GM12878 (cell line): Measurements from ENCODE around the gene DACH1. TPM values are rescaled to one million over a fixed set of nuclear protein-coding genes. Genes with fewer than 3 reads are reported as not detected.

Source experiments
- ATAC-seq: fragments of 200-7000 bp; cut with Tn5 transposase; 3 replicates; pipeline ENCODE4 v1.9.1; 2020; ENCODE audit warnings: mild to moderate bottlenecking, moderate library complexity
- BruUV-seq: library from RNA; stranded (reverse); fragments of 400-500 nt; replicated peaks from 2 replicates; lab custom pipeline; 2021; lab: Mats Ljungman, UMichigan
- CTCF ChIA-PET: fragments of 300-600 bp; sonication (Branson Sonifier 250); formaldehyde crosslinking; extraction: SDS; loops from one replicate; lab custom pipeline; 2021; ENCODE audit warnings: inconsistent platforms; lab: Yijun Ruan, JAX
- POLR2A ChIA-PET: fragments of 350-600 bp; formaldehyde crosslinking; extraction: SDS; loops from one replicate; lab custom pipeline; 2021; ENCODE audit warnings: inconsistent platforms; lab: Charles Lee
- RAD21 ChIA-PET: fragments of 300-600 bp; sonication (Branson Sonifier 250); formaldehyde crosslinking; loops from one replicate; lab custom pipeline; 2023; ENCODE audit warnings: antibody characterized with exemption; ENCODE audit not compliant: unreplicated experiment; lab: Charles Lee
- SMC1A ChIA-PET: fragments of 300-600 bp; sonication (Branson Sonifier 250); formaldehyde crosslinking; loops from one replicate; lab custom pipeline; 2023; ENCODE audit not compliant: unreplicated experiment, uncharacterized antibody; lab: Charles Lee
- DNase-seq: peaks from one replicate; pipeline ENCODE4 v3.0.0-alpha.2; 2011; ENCODE audit warnings: low read depth, low spot score
- FAIRE-seq: peaks from 3 replicates; lab custom pipeline; 2011; peaks lifted over from hg19 to GRCh38; lab: Jason Lieb, UNC
- H2AFZ ChIP-seq: 2 replicates; pipeline ENCODE4 v1.6.0; 2011; ENCODE audit warnings: low read depth, low read length, control low read depth; ENCODE audit not compliant: control insufficient read depth
- H3K27ac ChIP-seq: 2 replicates; pipeline ENCODE4 v1.5.1; 2011; ENCODE audit warnings: control low read depth; ENCODE audit not compliant: control insufficient read depth, insufficient read depth
- H3K27me3 ChIP-seq, 2 experiments: replicated peaks in 1 of 2; 2 replicates each; pipeline versions ENCODE4 v1.6.0 to v1.6.1; 2011; ENCODE audit warnings: low read length in 1 of 2; ENCODE audit not compliant: control insufficient read depth in 2 of 2, insufficient read depth in 2 of 2
- H3K36me3 ChIP-seq, 2 experiments: 2 replicates each; pipeline ENCODE4 v1.5.1; 2011; ENCODE audit warnings: low read length in 1 of 2; ENCODE audit not compliant: control insufficient read depth in 2 of 2, insufficient read depth in 2 of 2
- H3K4me1 ChIP-seq: 2 replicates; pipeline ENCODE4 v1.6.1; 2011; ENCODE audit warnings: mild to moderate bottlenecking, low read length, moderate library complexity, mixed read lengths; ENCODE audit not compliant: control insufficient read depth, insufficient read depth
- H3K4me2 ChIP-seq: 2 replicates; pipeline ENCODE4 v1.6.0; 2011; ENCODE audit warnings: control low read depth; ENCODE audit not compliant: control insufficient read depth, insufficient read depth
- H3K4me3 ChIP-seq: fragments of 200-600 bp; sonication (generic); 2 replicates; pipeline ENCODE4 v1.5.1; 2016
- H3K79me2 ChIP-seq: 2 replicates; pipeline ENCODE4 v1.6.0; 2011; ENCODE audit warnings: low read length; ENCODE audit not compliant: control insufficient read depth, insufficient read depth
- H3K9ac ChIP-seq: 2 replicates; pipeline ENCODE4 v1.8.0; 2011; ENCODE audit warnings: low read length, control low read depth, mixed read lengths; ENCODE audit not compliant: control insufficient read depth, insufficient read depth
- H3K9me3 ChIP-seq: replicated peaks from 3 replicates; pipeline ENCODE4 v1.5.1; 2011; ENCODE audit warnings: mild to moderate bottlenecking, low read length; ENCODE audit not compliant: control insufficient read depth, insufficient read depth
- H4K20me1 ChIP-seq: 2 replicates; pipeline ENCODE4 v1.6.0; 2011; ENCODE audit not compliant: control insufficient read depth, insufficient read depth
- ETV6 ChIP-seq, 2 experiments: fragments of 450-650 bp in 1 of 2; IDR thresholded peaks in 1 of 2; conservative IDR thresholded peaks in 1 of 2; 2 replicates each; pipeline ENCODE4 v1.6.1; 2014; ENCODE audit warnings: antibody characterized with exemption in 1 of 2, borderline replicate concordance in 1 of 2, low read depth in 1 of 2, mild to moderate bottlenecking in 1 of 2, moderate library complexity in 1 of 2
- HDAC2 ChIP-seq: fragments of 200-600 bp; sonication (generic); IDR thresholded peaks from 2 replicates; pipeline ENCODE4 v1.6.1; 2017
- IKZF2 ChIP-seq, 2 experiments: fragments of 450-650 bp; IDR thresholded peaks; 2 replicates each; pipeline ENCODE4 v1.6.1; 2017; ENCODE audit warnings: mild to moderate bottlenecking in 2 of 2, moderate library complexity in 2 of 2
- MYB ChIP-seq: fragments of 150-350 bp; IDR thresholded peaks from 2 replicates; pipeline ENCODE4 v1.6.1; 2014; ENCODE audit warnings: mild to moderate bottlenecking, low read depth, low read length, borderline replicate concordance
- MYC ChIP-seq: IDR thresholded peaks from 2 replicates; pipeline ENCODE4 v1.6.1; 2011; ENCODE audit warnings: mild to moderate bottlenecking, low read length, moderate library complexity, inconsistent platforms; ENCODE audit not compliant: insufficient read depth, insufficient replicate concordance, insufficient read length, severe bottlenecking
- NR2C2 ChIP-seq: IDR thresholded peaks from 2 replicates; pipeline ENCODE4 v1.6.1; 2011; ENCODE audit warnings: borderline replicate concordance, low read depth; ENCODE audit not compliant: control insufficient read depth, insufficient read length
- NR2F1 ChIP-seq: fragments of 450-650 bp; conservative IDR thresholded peaks from 2 replicates; pipeline ENCODE4 v1.6.1; 2017; ENCODE audit warnings: mild to moderate bottlenecking
- NRF1 ChIP-seq: conservative IDR thresholded peaks from 2 replicates; pipeline ENCODE4 v1.6.1; 2011; ENCODE audit warnings: mild to moderate bottlenecking, low read depth, low read length, improper control_type of control experiment
- PAX8 ChIP-seq: fragments of 450-650 bp; IDR thresholded peaks from 2 replicates; pipeline ENCODE4 v1.6.1; 2017; ENCODE audit warnings: mild to moderate bottlenecking, moderate library complexity
- POLR2AphosphoS2 ChIP-seq: IDR thresholded peaks from 2 replicates; pipeline ENCODE4 v1.6.1; 2011; ENCODE audit warnings: low read depth, mild to moderate bottlenecking, low read length, improper control_type of control experiment, moderate library complexity
- RB1 ChIP-seq: fragments of 450-650 bp; formaldehyde crosslinking; IDR thresholded peaks from 2 replicates; pipeline ENCODE4 v1.6.1; 2017; ENCODE audit warnings: mild to moderate bottlenecking, borderline replicate concordance
- SMC3 ChIP-seq: IDR thresholded peaks from 2 replicates; pipeline ENCODE4 v1.6.1; 2011; ENCODE audit warnings: low read length, improper control_type of control experiment, borderline replicate concordance
- TAF1 ChIP-seq: IDR thresholded peaks from 2 replicates; pipeline ENCODE4 v1.6.1; 2011; ENCODE audit warnings: mild to moderate bottlenecking, low read depth, low read length, borderline replicate concordance
- TCF7 ChIP-seq: IDR thresholded peaks from 2 replicates; pipeline ENCODE4 v1.6.1; 2014; ENCODE audit warnings: antibody characterized with exemption, borderline replicate concordance
- ZNF207 ChIP-seq: fragments of 450-650 bp; IDR thresholded peaks from 2 replicates; pipeline ENCODE4 v1.6.1; 2014; ENCODE audit warnings: antibody characterized with exemption, mild to moderate bottlenecking, borderline replicate concordance
- WGBS: methylation state at CpG from one replicate; pipeline ENCODE4 v1.1.6; 2016; ENCODE audit warnings: low lambda C conversion rate; ENCODE audit not compliant: insufficient replicate concordance, insufficient coverage; ENCODE audit errors: missing lambda C conversion rate; 5-methylcytosine and 5-hydroxymethylcytosine counted together
- in situ Hi-C: fragments of 300-500 bp; cut with MboI; formaldehyde crosslinking; loops from 9 replicates; pipeline ENCODE4 v1.14.3; 2018; ENCODE audit warnings: mixed read lengths
- intact Hi-C: fragments of 100-400 bp; cut with micrococcal nuclease; formaldehyde crosslinking; loops from one replicate; pipeline ENCODE4 v1.14.2; 2022; ENCODE audit not compliant: unreplicated experiment
- polyA plus RNA-seq, 11 experiments: library from polyadenylated mRNA; depleted of rRNA in 4 of 11; unstranded in 6 of 11; stranded (reverse) in 5 of 11; fragments of >200 nt; fragmentation: Nextera tagmentation in 4 of 11; fragmentation: Illumina TruSeq in 1 of 11; extraction: Ambion mirVana in 4 of 11; extraction: Trizol in 1 of 11; gene quantifications; 1 replicate in 1 of 11; 2 replicates in 10 of 11; pipeline versions ENCODE4 v1.2.1 to v1.2.3, GENCODE V29; 2011 to 2016; ENCODE audit warnings: inconsistent platforms in 2 of 11, missing spikeins in 2 of 11, low read depth in 1 of 11
- total RNA-seq, 4 experiments: library from RNA; depleted of rRNA in 3 of 4; stranded (reverse); fragments of >200 nt in 3 of 4; fragmentation: Illumina TruSeq in 1 of 4; extraction: Trizol in 1 of 4; gene quantifications; 2 replicates each; pipeline versions ENCODE4 v1.2.1 to v1.2.3, GENCODE V29; 2013 to 2021
- TF ChIP-seq, protein P1 (sequence below): fragments of 450-650 bp; IDR thresholded peaks from 2 replicates; pipeline ENCODE4 v1.6.1; 2016; ENCODE audit warnings: mild to moderate bottlenecking
- TF ChIP-seq, protein P2 (sequence below): IDR thresholded peaks from 2 replicates; pipeline ENCODE4 v1.6.1; 2012; ENCODE audit warnings: mild to moderate bottlenecking, low read depth, low read length
- TF ChIP-seq, protein P3 (sequence below): fragments of 450-650 bp; IDR thresholded peaks from 2 replicates; pipeline ENCODE4 v1.6.1; 2017; ENCODE audit warnings: mild to moderate bottlenecking, low read depth, inconsistent platforms; ENCODE audit not compliant: poor library complexity, severe bottlenecking
- TF ChIP-seq, protein P4 (sequence below): IDR thresholded peaks from 2 replicates; pipeline ENCODE4 v1.6.1; 2012; ENCODE audit warnings: low read depth, low read length, improper control_type of control experiment

Gene DACH1
- total and polyA plus RNA-seq, 10 of the 15 experiments (the other 5 are each of a cell fraction or from before 2014, with no cell fraction given): 0.05 TPM; not detected in 9

DNA sequence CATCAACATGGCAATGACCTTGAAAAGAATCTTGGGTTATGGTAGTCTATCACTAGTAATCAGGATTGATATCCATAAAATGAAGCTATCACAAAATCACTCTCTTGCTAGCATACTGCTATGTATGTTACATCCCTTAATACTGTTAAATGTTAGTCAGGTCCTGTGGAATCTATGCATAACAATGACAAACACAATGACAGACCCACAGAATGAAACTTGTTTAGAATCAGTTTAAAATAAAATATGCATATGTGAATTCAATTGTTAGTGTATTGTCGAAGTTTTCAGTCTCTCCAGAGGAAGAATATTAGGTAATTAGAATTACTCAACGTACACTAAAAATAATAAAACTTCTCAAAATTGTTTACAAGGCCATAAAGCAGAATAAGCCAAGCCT is 137.6 kb downstream of the DACH1 start:
- ChIA-PET RAD21 (no interaction called here), POLR2A (no interaction called here), SMC1A (no interaction called here), CTCF (no interaction called here)
- H3K4me2 ChIP-seq: no peak overlapping the region
- in situ Hi-C loops: no loop called here
- no peaks in the 10 kb centered on the region for H3K4me1 ChIP-seq
- 0% methylated on average over 2 of the region's 2 CpGs for WGBS
- H3K4me3 ChIP-seq: no peak overlapping the region
- intact Hi-C loops: no loop called here
- H3K27me3 ChIP-seq: no peaks in the 10 kb centered on the region
- no peak for ATAC-seq
- no peak overlapping the region for H2AFZ ChIP-seq
- BruUV-seq: no TSS peak
- no peak for FAIRE-seq
- H4K20me1 ChIP-seq: no peaks in the 10 kb centered on the region
- DNase-seq: no peak
- no peak overlapping the region for H3K9ac ChIP-seq
- H3K27ac ChIP-seq: no peak overlapping the region
- no peaks in the 10 kb centered on the region for H3K9me3 ChIP-seq
- no peaks in the 10 kb centered on the region for H3K79me2 ChIP-seq
- H3K36me3 ChIP-seq: no peaks in the 10 kb centered on the region
- TF ChIP-seq POLR2AphosphoS2 (no peak), NRF1 (no peak), RB1 (no peak), ZNF207 (no peak), HDAC2 (no peak), NR2F1 (no peak), TAF1 (no peak), SMC3 (no peak), MYB (no peak), PAX8 (no peak), IKZF2 (IDR thresholded peaks at IDR 0.05) (no peak), NR2C2 (no peak), TCF7 (no peak), ETV6 (conservative IDR thresholded peaks at IDR 0.05 in 1 of 2, IDR thresholded peaks at IDR 0.05 in 1 of 2; ENCODE audit: borderline replicate concordance in 1 of 2, low read depth in 1 of 2) (no peak), MYC (no peak)
- TF ChIP-seq, protein P1, sequence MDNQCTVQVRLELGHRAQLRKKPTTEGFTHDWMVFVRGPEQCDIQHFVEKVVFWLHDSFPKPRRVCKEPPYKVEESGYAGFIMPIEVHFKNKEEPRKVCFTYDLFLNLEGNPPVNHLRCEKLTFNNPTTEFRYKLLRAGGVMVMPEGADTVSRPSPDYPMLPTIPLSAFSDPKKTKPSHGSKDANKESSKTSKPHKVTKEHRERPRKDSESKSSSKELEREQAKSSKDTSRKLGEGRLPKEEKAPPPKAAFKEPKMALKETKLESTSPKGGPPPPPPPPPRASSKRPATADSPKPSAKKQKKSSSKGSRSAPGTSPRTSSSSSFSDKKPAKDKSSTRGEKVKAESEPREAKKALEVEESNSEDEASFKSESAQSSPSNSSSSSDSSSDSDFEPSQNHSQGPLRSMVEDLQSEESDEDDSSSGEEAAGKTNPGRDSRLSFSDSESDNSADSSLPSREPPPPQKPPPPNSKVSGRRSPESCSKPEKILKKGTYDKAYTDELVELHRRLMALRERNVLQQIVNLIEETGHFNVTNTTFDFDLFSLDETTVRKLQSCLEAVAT: no peak
- TF ChIP-seq, protein P2, sequence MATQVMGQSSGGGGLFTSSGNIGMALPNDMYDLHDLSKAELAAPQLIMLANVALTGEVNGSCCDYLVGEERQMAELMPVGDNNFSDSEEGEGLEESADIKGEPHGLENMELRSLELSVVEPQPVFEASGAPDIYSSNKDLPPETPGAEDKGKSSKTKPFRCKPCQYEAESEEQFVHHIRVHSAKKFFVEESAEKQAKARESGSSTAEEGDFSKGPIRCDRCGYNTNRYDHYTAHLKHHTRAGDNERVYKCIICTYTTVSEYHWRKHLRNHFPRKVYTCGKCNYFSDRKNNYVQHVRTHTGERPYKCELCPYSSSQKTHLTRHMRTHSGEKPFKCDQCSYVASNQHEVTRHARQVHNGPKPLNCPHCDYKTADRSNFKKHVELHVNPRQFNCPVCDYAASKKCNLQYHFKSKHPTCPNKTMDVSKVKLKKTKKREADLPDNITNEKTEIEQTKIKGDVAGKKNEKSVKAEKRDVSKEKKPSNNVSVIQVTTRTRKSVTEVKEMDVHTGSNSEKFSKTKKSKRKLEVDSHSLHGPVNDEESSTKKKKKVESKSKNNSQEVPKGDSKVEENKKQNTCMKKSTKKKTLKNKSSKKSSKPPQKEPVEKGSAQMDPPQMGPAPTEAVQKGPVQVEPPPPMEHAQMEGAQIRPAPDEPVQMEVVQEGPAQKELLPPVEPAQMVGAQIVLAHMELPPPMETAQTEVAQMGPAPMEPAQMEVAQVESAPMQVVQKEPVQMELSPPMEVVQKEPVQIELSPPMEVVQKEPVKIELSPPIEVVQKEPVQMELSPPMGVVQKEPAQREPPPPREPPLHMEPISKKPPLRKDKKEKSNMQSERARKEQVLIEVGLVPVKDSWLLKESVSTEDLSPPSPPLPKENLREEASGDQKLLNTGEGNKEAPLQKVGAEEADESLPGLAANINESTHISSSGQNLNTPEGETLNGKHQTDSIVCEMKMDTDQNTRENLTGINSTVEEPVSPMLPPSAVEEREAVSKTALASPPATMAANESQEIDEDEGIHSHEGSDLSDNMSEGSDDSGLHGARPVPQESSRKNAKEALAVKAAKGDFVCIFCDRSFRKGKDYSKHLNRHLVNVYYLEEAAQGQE: no peak
- TF ChIP-seq, protein P3, sequence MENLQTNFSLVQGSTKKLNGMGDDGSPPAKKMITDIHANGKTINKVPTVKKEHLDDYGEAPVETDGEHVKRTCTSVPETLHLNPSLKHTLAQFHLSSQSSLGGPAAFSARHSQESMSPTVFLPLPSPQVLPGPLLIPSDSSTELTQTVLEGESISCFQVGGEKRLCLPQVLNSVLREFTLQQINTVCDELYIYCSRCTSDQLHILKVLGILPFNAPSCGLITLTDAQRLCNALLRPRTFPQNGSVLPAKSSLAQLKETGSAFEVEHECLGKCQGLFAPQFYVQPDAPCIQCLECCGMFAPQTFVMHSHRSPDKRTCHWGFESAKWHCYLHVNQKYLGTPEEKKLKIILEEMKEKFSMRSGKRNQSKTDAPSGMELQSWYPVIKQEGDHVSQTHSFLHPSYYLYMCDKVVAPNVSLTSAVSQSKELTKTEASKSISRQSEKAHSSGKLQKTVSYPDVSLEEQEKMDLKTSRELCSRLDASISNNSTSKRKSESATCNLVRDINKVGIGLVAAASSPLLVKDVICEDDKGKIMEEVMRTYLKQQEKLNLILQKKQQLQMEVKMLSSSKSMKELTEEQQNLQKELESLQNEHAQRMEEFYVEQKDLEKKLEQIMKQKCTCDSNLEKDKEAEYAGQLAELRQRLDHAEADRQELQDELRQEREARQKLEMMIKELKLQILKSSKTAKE: no peak
- TF ChIP-seq, protein P4, sequence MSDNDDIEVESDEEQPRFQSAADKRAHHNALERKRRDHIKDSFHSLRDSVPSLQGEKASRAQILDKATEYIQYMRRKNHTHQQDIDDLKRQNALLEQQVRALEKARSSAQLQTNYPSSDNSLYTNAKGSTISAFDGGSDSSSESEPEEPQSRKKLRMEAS: no peak
